ENCODE results near the gene SLC25A26.

DNA sequence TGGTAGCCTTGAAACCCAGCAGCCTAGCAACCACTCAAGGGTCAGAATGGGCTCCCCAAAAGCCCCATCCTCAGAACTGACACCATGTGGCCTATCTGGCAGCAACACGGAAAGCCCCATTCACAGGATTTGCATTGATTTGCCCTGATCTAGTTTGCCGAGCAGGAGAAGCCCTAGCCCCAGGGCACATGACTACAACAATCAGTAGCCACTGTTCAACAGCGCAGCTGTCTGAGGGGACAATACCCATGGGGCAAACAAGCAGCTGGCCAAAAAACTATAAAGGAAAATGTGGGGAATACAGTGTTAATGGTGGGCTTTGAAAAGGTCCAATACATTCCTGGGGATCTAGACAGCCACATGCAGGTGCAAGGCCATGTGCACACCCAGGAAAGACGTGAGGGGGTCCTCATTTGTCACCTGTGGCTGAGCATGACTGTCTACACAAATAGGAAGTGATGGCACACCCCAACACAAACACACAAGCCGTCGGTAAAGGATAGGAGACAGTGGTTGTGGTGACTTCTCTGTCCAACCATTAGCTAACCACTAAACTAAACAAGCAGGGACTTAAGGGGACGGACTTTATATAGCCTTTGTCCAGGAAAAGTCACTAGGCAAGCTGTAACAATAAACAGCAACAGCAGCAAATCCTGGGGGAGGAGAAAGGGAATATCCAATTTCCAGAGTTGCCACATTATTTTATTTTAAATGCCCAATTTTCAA, 166.3 kb downstream of the SLC25A26 start:
- TF ChIP-seq, protein P1, sequence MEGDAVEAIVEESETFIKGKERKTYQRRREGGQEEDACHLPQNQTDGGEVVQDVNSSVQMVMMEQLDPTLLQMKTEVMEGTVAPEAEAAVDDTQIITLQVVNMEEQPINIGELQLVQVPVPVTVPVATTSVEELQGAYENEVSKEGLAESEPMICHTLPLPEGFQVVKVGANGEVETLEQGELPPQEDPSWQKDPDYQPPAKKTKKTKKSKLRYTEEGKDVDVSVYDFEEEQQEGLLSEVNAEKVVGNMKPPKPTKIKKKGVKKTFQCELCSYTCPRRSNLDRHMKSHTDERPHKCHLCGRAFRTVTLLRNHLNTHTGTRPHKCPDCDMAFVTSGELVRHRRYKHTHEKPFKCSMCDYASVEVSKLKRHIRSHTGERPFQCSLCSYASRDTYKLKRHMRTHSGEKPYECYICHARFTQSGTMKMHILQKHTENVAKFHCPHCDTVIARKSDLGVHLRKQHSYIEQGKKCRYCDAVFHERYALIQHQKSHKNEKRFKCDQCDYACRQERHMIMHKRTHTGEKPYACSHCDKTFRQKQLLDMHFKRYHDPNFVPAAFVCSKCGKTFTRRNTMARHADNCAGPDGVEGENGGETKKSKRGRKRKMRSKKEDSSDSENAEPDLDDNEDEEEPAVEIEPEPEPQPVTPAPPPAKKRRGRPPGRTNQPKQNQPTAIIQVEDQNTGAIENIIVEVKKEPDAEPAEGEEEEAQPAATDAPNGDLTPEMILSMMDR (conservative IDR thresholded peaks at IDR 0.05 in 1 of 2, IDR thresholded peaks at IDR 0.05 in 1 of 2; ENCODE audit: low read depth in 1 of 2, low read length in 2 of 2) = no peak
- no peak for TF ChIP-seq EZH2 (IDR thresholded peaks at IDR 0.05; ENCODE audit: low read length, missing control alignments)
